Endothelial cell (in vitro differentiated cells): ENCODE results near the gene CDH6. TPM values are rescaled to one million over a fixed set of nuclear protein-coding genes. Genes with fewer than 3 reads are reported as not detected.

Experiments used
- DNase-seq: peaks from one replicate; pipeline ENCODE4 v3.0.0; 2021; ENCODE audit warnings: low spot score
- H3K27ac Mint-ChIP-seq: one replicate; pipeline ENCODE4 v1.8.0; 2021; ENCODE audit warnings: mixed read lengths, inconsistent platforms; ENCODE audit not compliant: unreplicated experiment
- H3K27me3 Mint-ChIP-seq: one replicate; pipeline ENCODE4 v1.8.0; 2021; ENCODE audit warnings: mild to moderate bottlenecking, moderate library complexity, mixed read lengths, inconsistent platforms; ENCODE audit not compliant: unreplicated experiment
- H3K36me3 Mint-ChIP-seq: one replicate; pipeline ENCODE4 v1.8.0; 2021; ENCODE audit warnings: mild to moderate bottlenecking, low read depth, mixed read lengths, inconsistent platforms; ENCODE audit not compliant: unreplicated experiment
- H3K4me1 Mint-ChIP-seq: one replicate; pipeline ENCODE4 v1.8.0; 2021; ENCODE audit warnings: mild to moderate bottlenecking, mixed read lengths, inconsistent platforms; ENCODE audit not compliant: unreplicated experiment
- H3K4me3 Mint-ChIP-seq: one replicate; pipeline ENCODE4 v1.8.0; 2021; ENCODE audit warnings: mild to moderate bottlenecking, mixed read lengths, inconsistent platforms; ENCODE audit not compliant: unreplicated experiment
- H3K9me3 Mint-ChIP-seq: one replicate; pipeline ENCODE4 v1.8.0; 2021; ENCODE audit warnings: mixed read lengths, inconsistent platforms; ENCODE audit not compliant: unreplicated experiment
- total RNA-seq: library from RNA; stranded (reverse); fragmentation: NEBNext Ultra II Directional; extraction: Animal tissue kit (Norgen Biotek cat#: 25700); gene quantifications from one replicate; pipeline ENCODE4 v1.2.1, GENCODE V29; 2021; ENCODE audit not compliant: unreplicated experiment
- TF ChIP-seq, protein P1 (sequence below): fragments of 200-600 bp; sonication (generic); IDR thresholded peaks from one replicate; pipeline ENCODE4 v1.5.0; 2021; ENCODE audit warnings: antibody characterized with exemption; ENCODE audit not compliant: unreplicated experiment

CDH6 gene
- total RNA-seq, 1 donor from 2014 or later: 0.15 TPM

GRCh38 chr5:31225613-31226012, 32.1 kb downstream of the CDH6 start:
- Mint-ChIP-seq H3K9me3 (no peaks in the 10 kb centered on the region), H3K4me3 (no peak overlapping the region), H3K27ac (no peak overlapping the region), H3K4me1 (peaks cover 3% of the 10 kb centered on the region), H3K27me3 (peaks cover 5% of the 10 kb centered on the region), H3K36me3 (no peaks in the 10 kb centered on the region)
- no peak for DNase-seq
- TF ChIP-seq, protein P1, sequence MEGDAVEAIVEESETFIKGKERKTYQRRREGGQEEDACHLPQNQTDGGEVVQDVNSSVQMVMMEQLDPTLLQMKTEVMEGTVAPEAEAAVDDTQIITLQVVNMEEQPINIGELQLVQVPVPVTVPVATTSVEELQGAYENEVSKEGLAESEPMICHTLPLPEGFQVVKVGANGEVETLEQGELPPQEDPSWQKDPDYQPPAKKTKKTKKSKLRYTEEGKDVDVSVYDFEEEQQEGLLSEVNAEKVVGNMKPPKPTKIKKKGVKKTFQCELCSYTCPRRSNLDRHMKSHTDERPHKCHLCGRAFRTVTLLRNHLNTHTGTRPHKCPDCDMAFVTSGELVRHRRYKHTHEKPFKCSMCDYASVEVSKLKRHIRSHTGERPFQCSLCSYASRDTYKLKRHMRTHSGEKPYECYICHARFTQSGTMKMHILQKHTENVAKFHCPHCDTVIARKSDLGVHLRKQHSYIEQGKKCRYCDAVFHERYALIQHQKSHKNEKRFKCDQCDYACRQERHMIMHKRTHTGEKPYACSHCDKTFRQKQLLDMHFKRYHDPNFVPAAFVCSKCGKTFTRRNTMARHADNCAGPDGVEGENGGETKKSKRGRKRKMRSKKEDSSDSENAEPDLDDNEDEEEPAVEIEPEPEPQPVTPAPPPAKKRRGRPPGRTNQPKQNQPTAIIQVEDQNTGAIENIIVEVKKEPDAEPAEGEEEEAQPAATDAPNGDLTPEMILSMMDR: no peak

DNA sequence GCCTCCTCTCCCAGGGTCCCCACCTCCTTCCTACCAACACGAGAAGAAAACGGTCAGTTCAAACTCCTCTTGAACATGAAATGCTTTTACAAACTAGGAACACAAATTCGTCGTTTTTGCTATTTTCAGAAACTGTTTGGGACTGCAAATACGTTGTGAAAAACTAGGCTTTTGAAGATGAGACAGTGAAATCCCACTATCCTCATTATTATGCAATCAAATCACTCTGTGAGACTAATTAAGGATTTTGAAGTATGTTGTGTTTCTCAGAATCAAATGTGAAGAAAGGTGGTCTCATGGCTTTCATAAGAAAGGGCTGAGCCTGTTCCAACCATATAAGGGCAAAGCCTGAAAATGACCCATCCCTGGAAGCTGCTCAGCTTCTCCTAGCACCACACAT, 33.2 kb downstream of the CDH6 start:
- Mint-ChIP-seq H3K9me3 (no peaks in the 10 kb centered on the region), H3K36me3 (no peaks in the 10 kb centered on the region), H3K4me1 (peaks cover 3% of the 10 kb centered on the region), H3K4me3 (no peak overlapping the region), H3K27me3 (peaks cover 5% of the 10 kb centered on the region), H3K27ac (no peak overlapping the region)
- DNase-seq: no peak
- TF ChIP-seq, protein P1: no peak

DNA sequence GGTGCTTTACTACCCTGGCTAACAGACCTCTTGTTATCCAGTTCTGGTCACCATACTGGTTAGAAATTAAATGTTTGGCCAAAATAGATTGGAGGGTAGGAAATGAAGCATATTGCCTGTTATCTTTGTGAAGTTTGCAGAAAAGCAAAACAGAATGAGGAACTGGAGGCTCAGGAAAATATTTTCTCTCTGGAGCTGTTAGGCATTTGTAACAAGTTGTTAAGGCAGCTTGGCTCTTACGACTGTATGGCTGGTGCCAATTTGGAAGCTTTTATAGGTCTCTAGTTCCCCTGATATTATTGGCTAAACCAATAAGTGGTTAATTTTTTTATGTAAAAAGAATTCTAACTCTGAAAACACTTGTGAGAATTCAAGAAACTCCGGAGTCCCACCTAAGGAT, 35.8 kb downstream of the CDH6 start:
- Mint-ChIP-seq H3K4me3 (no peak overlapping the region), H3K27me3 (peaks cover 5% of the 10 kb centered on the region), H3K9me3 (no peaks in the 10 kb centered on the region), H3K4me1 (peaks cover 3% of the 10 kb centered on the region), H3K27ac (no peak overlapping the region), H3K36me3 (no peaks in the 10 kb centered on the region)
- TF ChIP-seq, protein P1: no peak
- DNase-seq: no peak

DNA sequence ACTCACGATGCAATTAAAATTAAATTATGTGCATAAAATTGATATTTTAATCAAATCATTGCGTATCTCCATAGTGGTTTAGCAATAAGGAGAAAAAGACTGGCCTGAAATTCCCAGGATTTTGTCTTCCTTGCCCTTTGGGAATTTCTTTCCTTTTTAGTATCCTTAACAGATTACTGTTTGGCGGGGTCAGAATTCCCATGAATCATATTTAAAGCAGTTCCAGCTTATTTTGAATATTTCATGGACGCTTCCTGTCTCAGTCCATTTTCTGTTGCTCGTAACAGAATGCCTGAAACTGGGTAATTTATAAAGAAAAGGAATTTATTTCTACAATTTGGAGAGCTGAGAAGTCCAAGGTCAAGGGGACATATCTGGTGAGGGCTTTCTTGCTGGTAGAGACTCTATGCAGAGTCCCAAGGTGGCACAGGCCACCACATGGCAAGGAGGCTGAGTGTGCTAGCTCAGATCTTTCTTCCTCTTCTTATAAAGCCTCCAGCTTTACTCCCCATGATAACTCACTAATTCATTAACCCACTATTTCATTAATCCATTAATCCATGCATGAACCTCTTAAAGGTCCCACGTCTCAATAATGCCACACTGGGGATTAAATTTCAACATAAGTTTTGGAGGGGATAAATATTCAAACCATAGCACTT, 37.8 kb downstream of the CDH6 start:
- DNase-seq: no peak
- no peaks in the 10 kb centered on the region for H3K36me3 Mint-ChIP-seq
- H3K27me3 Mint-ChIP-seq: peaks cover 2% of the 10 kb centered on the region
- H3K27ac Mint-ChIP-seq: no peak overlapping the region
- H3K4me3 Mint-ChIP-seq: no peak overlapping the region
- H3K9me3 Mint-ChIP-seq: no peaks in the 10 kb centered on the region
- TF ChIP-seq, protein P1: no peak
- no peaks in the 10 kb centered on the region for H3K4me1 Mint-ChIP-seq

- Mint-ChIP-seq H3K4me3 (no peak overlapping the region), H3K27ac (no peak overlapping the region), H3K36me3 (no peaks in the 10 kb centered on the region)
These were observed 38.9 kb downstream of the CDH6 start for GRCh38 chr5:31232273-31232888.

More at GRCh38 chr5:31232273-31232888, 38.9 kb downstream of the CDH6 start:
- peak; percentile 54 for DNase-seq
- TF ChIP-seq, protein P1: peak; percentile 61
- H3K9me3 Mint-ChIP-seq: no peaks in the 10 kb centered on the region
- no peaks in the 10 kb centered on the region for H3K4me1 Mint-ChIP-seq
- peaks cover 2% of the 10 kb centered on the region for H3K27me3 Mint-ChIP-seq
